HepG2 (cell line): ENCODE results near the gene CCND1. TPM values are rescaled to one million over a fixed set of nuclear protein-coding genes. Genes with fewer than 3 reads are reported as not detected.

Experiments used
- ATAC-seq: fragments of 200-7000 bp; cut with Tn5 transposase; 3 replicates; pipeline ENCODE4 v1.9.1; 2020; ENCODE audit warnings: mild to moderate bottlenecking, moderate library complexity
- BruUV-seq: library from RNA; stranded (reverse); fragments of 400-500 nt; replicated peaks from 2 replicates; lab custom pipeline; 2021; lab: Mats Ljungman, UMichigan
- CTCF ChIA-PET: fragments of 300-600 bp; formaldehyde crosslinking; extraction: SDS; loops from one replicate; lab custom pipeline; 2021; ENCODE audit warnings: low total read pairs, inconsistent platforms, low intra/inter-chr PET ratio; lab: Yijun Ruan, JAX
- POLR2A ChIA-PET: fragments of 350-600 bp; sonication (Branson Sonifier 250); formaldehyde crosslinking; loops from one replicate; lab custom pipeline; 2020; ENCODE audit warnings: antibody characterized with exemption, inconsistent platforms; lab: Yijun Ruan, JAX
- DNase-seq: peaks from one replicate; pipeline ENCODE4 v3.0.0-alpha.2; 2015; ENCODE audit warnings: low spot score
- FAIRE-seq: peaks from 3 replicates; lab custom pipeline; 2011; peaks lifted over from hg19 to GRCh38; lab: Jason Lieb, UNC
- H2AFZ ChIP-seq: one replicate; pipeline ENCODE4 v1.6.1; 2011; ENCODE audit warnings: low read length, inconsistent platforms
- H3K27ac ChIP-seq: fragments of 300-600 bp; 3 replicates; pipeline ENCODE4 v1.8.0; 2011; ENCODE audit warnings: mixed run types, mild to moderate bottlenecking, mixed read lengths, low read length, inconsistent platforms; ENCODE audit not compliant: insufficient read depth; ENCODE audit errors: extremely low read length
- H3K27me3 ChIP-seq, 2 experiments: fragments of 200-600 bp in 1 of 2; 2 replicates in 1 of 2; 3 replicates in 1 of 2; pipeline versions ENCODE4 v1.6.0 to v1.8.0; 2011; ENCODE audit warnings: low read length in 2 of 2, mild to moderate bottlenecking in 2 of 2, moderate library complexity in 2 of 2, inconsistent platforms in 1 of 2; ENCODE audit not compliant: insufficient read depth in 2 of 2, control insufficient read depth in 1 of 2
- H3K36me3 ChIP-seq, 2 experiments: fragments of 200-600 bp in 1 of 2; replicated peaks in 1 of 2; 2 replicates in 1 of 2; 3 replicates in 1 of 2; pipeline versions ENCODE4 v1.5.1 to v1.8.0; 2011; ENCODE audit warnings: low read length in 2 of 2, inconsistent platforms in 1 of 2; ENCODE audit not compliant: insufficient read depth in 2 of 2, control insufficient read depth in 1 of 2
- H3K4me1 ChIP-seq: 2 replicates; pipeline ENCODE4 v1.5.1; 2012; ENCODE audit warnings: low read length, inconsistent platforms; ENCODE audit not compliant: insufficient read depth
- H3K4me2 ChIP-seq: 2 replicates; pipeline ENCODE4 v1.6.0; 2011; ENCODE audit warnings: low read depth, low read length, inconsistent platforms
- H3K4me3 ChIP-seq, 3 experiments: fragments of 200-600 bp in 1 of 3; sonication (generic), shearing (Covaris generic) in 1 of 3; replicated peaks in 1 of 3; 2 replicates each; pipeline ENCODE4 v1.5.1; 2011 to 2016; ENCODE audit warnings: low read length in 3 of 3, inconsistent platforms in 2 of 3, low read depth in 2 of 3, mild to moderate bottlenecking in 2 of 3, control low read depth in 1 of 3, mixed read lengths in 1 of 3; ENCODE audit not compliant: insufficient read depth in 1 of 3
- H3K79me2 ChIP-seq: one replicate; pipeline ENCODE4 v1.6.1; 2011; ENCODE audit warnings: low read length, inconsistent platforms; ENCODE audit not compliant: insufficient read depth
- H3K9ac ChIP-seq: 2 replicates; pipeline ENCODE4 v1.6.0; 2011; ENCODE audit warnings: mild to moderate bottlenecking, low read depth, low read length, inconsistent platforms; ENCODE audit not compliant: insufficient read depth
- H3K9me3 ChIP-seq: 2 replicates; pipeline ENCODE4 v1.5.1; 2012; ENCODE audit warnings: mild to moderate bottlenecking, low read length
- H4K20me1 ChIP-seq: 2 replicates; pipeline ENCODE4 v1.6.0; 2011; ENCODE audit warnings: inconsistent platforms, mild to moderate bottlenecking, low read length, moderate library complexity; ENCODE audit not compliant: insufficient read depth
- ARNT ChIP-seq: fragments of 450-650 bp; IDR thresholded peaks from 2 replicates; pipeline ENCODE4 v1.6.1; 2017
- HDAC1 ChIP-seq: sonication (generic); formaldehyde crosslinking; IDR thresholded peaks from 2 replicates; pipeline ENCODE4 v1.5.1; 2020; ENCODE audit warnings: mild to moderate bottlenecking, missing genetic modification reagents
- HMGA1 ChIP-seq: sonication (generic); formaldehyde crosslinking; conservative IDR thresholded peaks from 2 replicates; pipeline ENCODE4 v1.4.0; 2020; ENCODE audit warnings: missing genetic modification reagents
- MLLT10 ChIP-seq: sonication (generic); formaldehyde crosslinking; IDR thresholded peaks from 2 replicates; pipeline ENCODE4 v1.4.0; 2020; ENCODE audit warnings: missing genetic modification reagents
- PITX1 ChIP-seq: sonication (generic); formaldehyde crosslinking; IDR thresholded peaks from 2 replicates; pipeline ENCODE4 v1.5.1; 2020; ENCODE audit warnings: mild to moderate bottlenecking, missing genetic modification reagents
- SP4 ChIP-seq: sonication (generic); formaldehyde crosslinking; IDR thresholded peaks from 2 replicates; pipeline ENCODE4 v1.8.1; 2023; ENCODE audit warnings: mild to moderate bottlenecking, missing genetic modification reagents
- TAF1 ChIP-seq: sonication (generic); formaldehyde crosslinking; IDR thresholded peaks from 2 replicates; pipeline ENCODE4 v1.4.0; 2020; ENCODE audit warnings: missing genetic modification reagents
- YY1 ChIP-seq: IDR thresholded peaks from 2 replicates; pipeline ENCODE4 v1.6.1; 2011; ENCODE audit warnings: low read length, low read depth, moderate library complexity, mild to moderate bottlenecking; ENCODE audit not compliant: insufficient read depth, insufficient replicate concordance
- ZNF264 ChIP-seq: sonication (generic); formaldehyde crosslinking; IDR thresholded peaks from 2 replicates; pipeline ENCODE4 v1.4.0; 2020; ENCODE audit warnings: missing genetic modification reagents
- ZNF615 ChIP-seq: sonication (generic); formaldehyde crosslinking; IDR thresholded peaks from 2 replicates; pipeline ENCODE4 v1.5.0; 2020; ENCODE audit warnings: mild to moderate bottlenecking, missing genetic modification reagents, borderline replicate concordance
- ZNF644 ChIP-seq: IDR thresholded peaks from 2 replicates; pipeline ENCODE4 v1.6.1; 2016; ENCODE audit warnings: low read depth
- ZSCAN9 ChIP-seq: IDR thresholded peaks from 2 replicates; pipeline ENCODE4 v1.6.1; 2016; ENCODE audit warnings: borderline replicate concordance
- WGBS: methylation state at CpG from one replicate; pipeline ENCODE4 v1.1.6; 2017; ENCODE audit warnings: low lambda C conversion rate; 5-methylcytosine and 5-hydroxymethylcytosine counted together
- in situ Hi-C: cut with HindIII; loops from 2 replicates; pipeline ENCODE4 v1.10.0; 2017; ENCODE audit warnings: low pct_unique_long_range_greater_than_20kb; ENCODE audit not compliant: extremely low pct_ligation_motif_present
- intact Hi-C: fragments of 100-400 bp; cut with micrococcal nuclease; formaldehyde crosslinking; loops from one replicate; pipeline ENCODE4 v1.10.0; 2022; ENCODE audit not compliant: unreplicated experiment
- polyA plus RNA-seq, 8 experiments: library from polyadenylated mRNA; depleted of rRNA in 3 of 8; stranded (reverse) in 7 of 8; unstranded in 1 of 8; fragments of >200 nt; fragmentation: Illumina TruSeq in 4 of 8; extraction: Trizol in 4 of 8; gene quantifications; 2 replicates each; pipeline versions ENCODE4 v1.2.1 to v1.2.3, GENCODE V29; 2011 to 2016; ENCODE audit warnings: low read depth in 4 of 8, missing spikeins in 1 of 8, mixed read lengths in 1 of 8; ENCODE audit not compliant: insufficient read depth in 1 of 8
- total RNA-seq, 5 experiments: library from RNA; depleted of rRNA; stranded (reverse); fragments of >200 nt; fragmentation: Illumina TruSeq; extraction: Trizol; gene quantifications; 2 replicates each; pipeline ENCODE4 v1.2.3, GENCODE V29; 2016; ENCODE audit warnings: low read depth in 1 of 5
- TF ChIP-seq, protein P1 (sequence below): IDR thresholded peaks from 2 replicates; pipeline ENCODE4 v1.6.1; 2016; ENCODE audit warnings: missing compliant biosample characterization, missing genetic modification reagents, borderline replicate concordance
- TF ChIP-seq, protein P2 (sequence below): sonication (generic); formaldehyde crosslinking; IDR thresholded peaks from 2 replicates; pipeline ENCODE4 v1.5.1; 2020; ENCODE audit warnings: mild to moderate bottlenecking, missing genetic modification reagents, moderate library complexity
- TF ChIP-seq, protein P3 (sequence below): sonication (generic); formaldehyde crosslinking; IDR thresholded peaks from 2 replicates; pipeline ENCODE4 v1.4.0; 2020; ENCODE audit warnings: missing genetic modification reagents
- TF ChIP-seq, protein P4 (sequence below): IDR thresholded peaks from 2 replicates; pipeline ENCODE4 v1.6.1; 2016; ENCODE audit warnings: low read depth, missing genetic modification reagents, missing compliant biosample characterization

The CCND1 gene
- total and polyA plus RNA-seq, 2 of the 13 experiments (the other 11 are each of a cell fraction or from before 2014, with no cell fraction given): 107 to 136 TPM

DNA sequence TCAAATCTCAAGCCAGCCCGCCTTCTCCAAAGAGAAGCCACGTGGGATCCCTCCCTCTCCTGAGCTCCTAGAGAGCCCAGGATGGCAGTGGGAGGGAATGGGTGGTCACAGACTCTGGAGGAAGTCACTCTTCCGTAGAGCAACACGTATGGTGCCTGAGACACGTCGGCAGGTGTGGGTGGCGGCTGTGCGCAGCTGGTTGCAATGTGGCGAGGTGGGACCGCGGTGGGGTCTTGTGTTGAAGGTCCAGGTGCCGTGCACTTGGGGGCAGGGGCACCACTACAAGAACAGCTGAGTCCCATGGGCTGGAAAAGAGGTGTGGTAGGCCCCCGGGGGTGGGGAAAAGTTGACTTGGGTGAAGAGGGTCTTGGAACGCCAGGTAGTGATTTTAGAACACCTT, 13.4 kb upstream of the CCND1 start:
- in situ Hi-C loops (loop anchor here (25.0 kb wide), 1 partner anchor 190 kb away; no protein-coding TSS in a partner anchor), intact Hi-C loops (no loop called here)
- FAIRE-seq (no peak), DNase-seq (no peak), ATAC-seq (no peak)
- H3K4me1 ChIP-seq: no peaks in the 10 kb centered on the region
- BruUV-seq: no TSS peak
- no peaks in the 10 kb centered on the region for H3K79me2 ChIP-seq
- H3K4me2 ChIP-seq: no peak overlapping the region
- H4K20me1 ChIP-seq: no peaks in the 10 kb centered on the region
- no peaks in the 10 kb centered on the region for H3K9me3 ChIP-seq
- H3K27ac ChIP-seq: no peak overlapping the region
- ChIA-PET CTCF (no interaction called here), POLR2A (no interaction called here)
- peaks cover 0 to 11% of the 10 kb centered on the region in 2 experiments; a peak in 1 of 5 replicates for H3K27me3 ChIP-seq
- H2AFZ ChIP-seq: no peak overlapping the region
- no peak overlapping the region for H3K9ac ChIP-seq
- no peaks in the 10 kb centered on the region for H3K36me3 ChIP-seq
- H3K4me3 ChIP-seq: no peak overlapping the region
- 51% methylated on average over 14 of the region's 14 CpGs for WGBS
- TF ChIP-seq ARNT (no peak), PITX1 (CRISPR knock-in tag) (no peak), HMGA1 (CRISPR knock-in tag) (no peak), HDAC1 (CRISPR knock-in tag) (no peak), MLLT10 (no peak), YY1 (no peak), ZSCAN9 (CRISPR knock-in tag) (no peak), ZNF615 (CRISPR knock-in tag) (no peak), ZNF264 (CRISPR knock-in tag) (no peak), ZNF644 (CRISPR knock-in tag) (no peak), TAF1 (CRISPR knock-in tag) (no peak), SP4 (CRISPR knock-in tag) (no peak)
- TF ChIP-seq, protein P1, sequence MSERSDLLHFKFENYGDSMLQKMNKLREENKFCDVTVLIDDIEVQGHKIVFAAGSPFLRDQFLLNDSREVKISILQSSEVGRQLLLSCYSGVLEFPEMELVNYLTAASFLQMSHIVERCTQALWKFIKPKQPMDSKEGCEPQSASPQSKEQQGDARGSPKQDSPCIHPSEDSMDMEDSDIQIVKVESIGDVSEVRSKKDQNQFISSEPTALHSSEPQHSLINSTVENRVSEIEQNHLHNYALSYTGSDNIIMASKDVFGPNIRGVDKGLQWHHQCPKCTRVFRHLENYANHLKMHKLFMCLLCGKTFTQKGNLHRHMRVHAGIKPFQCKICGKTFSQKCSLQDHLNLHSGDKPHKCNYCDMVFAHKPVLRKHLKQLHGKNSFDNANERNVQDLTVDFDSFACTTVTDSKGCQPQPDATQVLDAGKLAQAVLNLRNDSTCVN (CRISPR knock-in tag): no peak
- TF ChIP-seq, protein P2, sequence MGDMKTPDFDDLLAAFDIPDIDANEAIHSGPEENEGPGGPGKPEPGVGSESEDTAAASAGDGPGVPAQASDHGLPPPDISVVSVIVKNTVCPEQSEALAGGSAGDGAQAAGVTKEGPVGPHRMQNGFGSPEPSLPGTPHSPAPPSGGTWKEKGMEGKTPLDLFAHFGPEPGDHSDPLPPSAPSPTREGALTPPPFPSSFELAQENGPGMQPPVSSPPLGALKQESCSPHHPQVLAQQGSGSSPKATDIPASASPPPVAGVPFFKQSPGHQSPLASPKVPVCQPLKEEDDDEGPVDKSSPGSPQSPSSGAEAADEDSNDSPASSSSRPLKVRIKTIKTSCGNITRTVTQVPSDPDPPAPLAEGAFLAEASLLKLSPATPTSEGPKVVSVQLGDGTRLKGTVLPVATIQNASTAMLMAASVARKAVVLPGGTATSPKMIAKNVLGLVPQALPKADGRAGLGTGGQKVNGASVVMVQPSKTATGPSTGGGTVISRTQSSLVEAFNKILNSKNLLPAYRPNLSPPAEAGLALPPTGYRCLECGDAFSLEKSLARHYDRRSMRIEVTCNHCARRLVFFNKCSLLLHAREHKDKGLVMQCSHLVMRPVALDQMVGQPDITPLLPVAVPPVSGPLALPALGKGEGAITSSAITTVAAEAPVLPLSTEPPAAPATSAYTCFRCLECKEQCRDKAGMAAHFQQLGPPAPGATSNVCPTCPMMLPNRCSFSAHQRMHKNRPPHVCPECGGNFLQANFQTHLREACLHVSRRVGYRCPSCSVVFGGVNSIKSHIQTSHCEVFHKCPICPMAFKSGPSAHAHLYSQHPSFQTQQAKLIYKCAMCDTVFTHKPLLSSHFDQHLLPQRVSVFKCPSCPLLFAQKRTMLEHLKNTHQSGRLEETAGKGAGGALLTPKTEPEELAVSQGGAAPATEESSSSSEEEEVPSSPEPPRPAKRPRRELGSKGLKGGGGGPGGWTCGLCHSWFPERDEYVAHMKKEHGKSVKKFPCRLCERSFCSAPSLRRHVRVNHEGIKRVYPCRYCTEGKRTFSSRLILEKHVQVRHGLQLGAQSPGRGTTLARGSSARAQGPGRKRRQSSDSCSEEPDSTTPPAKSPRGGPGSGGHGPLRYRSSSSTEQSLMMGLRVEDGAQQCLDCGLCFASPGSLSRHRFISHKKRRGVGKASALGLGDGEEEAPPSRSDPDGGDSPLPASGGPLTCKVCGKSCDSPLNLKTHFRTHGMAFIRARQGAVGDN: no peak
- TF ChIP-seq, protein P3, sequence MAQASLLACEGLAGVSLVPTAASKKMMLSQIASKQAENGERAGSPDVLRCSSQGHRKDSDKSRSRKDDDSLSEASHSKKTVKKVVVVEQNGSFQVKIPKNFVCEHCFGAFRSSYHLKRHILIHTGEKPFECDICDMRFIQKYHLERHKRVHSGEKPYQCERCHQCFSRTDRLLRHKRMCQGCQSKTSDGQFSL (CRISPR knock-in tag): no peak
- TF ChIP-seq, protein P4, sequence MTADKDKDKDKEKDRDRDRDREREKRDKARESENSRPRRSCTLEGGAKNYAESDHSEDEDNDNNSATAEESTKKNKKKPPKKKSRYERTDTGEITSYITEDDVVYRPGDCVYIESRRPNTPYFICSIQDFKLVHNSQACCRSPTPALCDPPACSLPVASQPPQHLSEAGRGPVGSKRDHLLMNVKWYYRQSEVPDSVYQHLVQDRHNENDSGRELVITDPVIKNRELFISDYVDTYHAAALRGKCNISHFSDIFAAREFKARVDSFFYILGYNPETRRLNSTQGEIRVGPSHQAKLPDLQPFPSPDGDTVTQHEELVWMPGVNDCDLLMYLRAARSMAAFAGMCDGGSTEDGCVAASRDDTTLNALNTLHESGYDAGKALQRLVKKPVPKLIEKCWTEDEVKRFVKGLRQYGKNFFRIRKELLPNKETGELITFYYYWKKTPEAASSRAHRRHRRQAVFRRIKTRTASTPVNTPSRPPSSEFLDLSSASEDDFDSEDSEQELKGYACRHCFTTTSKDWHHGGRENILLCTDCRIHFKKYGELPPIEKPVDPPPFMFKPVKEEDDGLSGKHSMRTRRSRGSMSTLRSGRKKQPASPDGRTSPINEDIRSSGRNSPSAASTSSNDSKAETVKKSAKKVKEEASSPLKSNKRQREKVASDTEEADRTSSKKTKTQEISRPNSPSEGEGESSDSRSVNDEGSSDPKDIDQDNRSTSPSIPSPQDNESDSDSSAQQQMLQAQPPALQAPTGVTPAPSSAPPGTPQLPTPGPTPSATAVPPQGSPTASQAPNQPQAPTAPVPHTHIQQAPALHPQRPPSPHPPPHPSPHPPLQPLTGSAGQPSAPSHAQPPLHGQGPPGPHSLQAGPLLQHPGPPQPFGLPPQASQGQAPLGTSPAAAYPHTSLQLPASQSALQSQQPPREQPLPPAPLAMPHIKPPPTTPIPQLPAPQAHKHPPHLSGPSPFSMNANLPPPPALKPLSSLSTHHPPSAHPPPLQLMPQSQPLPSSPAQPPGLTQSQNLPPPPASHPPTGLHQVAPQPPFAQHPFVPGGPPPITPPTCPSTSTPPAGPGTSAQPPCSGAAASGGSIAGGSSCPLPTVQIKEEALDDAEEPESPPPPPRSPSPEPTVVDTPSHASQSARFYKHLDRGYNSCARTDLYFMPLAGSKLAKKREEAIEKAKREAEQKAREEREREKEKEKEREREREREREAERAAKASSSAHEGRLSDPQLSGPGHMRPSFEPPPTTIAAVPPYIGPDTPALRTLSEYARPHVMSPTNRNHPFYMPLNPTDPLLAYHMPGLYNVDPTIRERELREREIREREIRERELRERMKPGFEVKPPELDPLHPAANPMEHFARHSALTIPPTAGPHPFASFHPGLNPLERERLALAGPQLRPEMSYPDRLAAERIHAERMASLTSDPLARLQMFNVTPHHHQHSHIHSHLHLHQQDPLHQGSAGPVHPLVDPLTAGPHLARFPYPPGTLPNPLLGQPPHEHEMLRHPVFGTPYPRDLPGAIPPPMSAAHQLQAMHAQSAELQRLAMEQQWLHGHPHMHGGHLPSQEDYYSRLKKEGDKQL (CRISPR knock-in tag): no peak
